Measurements from ENCODE around the gene MRPS30. TPM values are rescaled to one million over a fixed set of nuclear protein-coding genes. Genes with fewer than 3 reads are reported as not detected.

Gene MRPS30
- polyA plus RNA-seq, 1 donor (not counting 4 experiments of a cell fraction or from before 2014, with no cell fraction given): 62.1 TPM

DNA sequence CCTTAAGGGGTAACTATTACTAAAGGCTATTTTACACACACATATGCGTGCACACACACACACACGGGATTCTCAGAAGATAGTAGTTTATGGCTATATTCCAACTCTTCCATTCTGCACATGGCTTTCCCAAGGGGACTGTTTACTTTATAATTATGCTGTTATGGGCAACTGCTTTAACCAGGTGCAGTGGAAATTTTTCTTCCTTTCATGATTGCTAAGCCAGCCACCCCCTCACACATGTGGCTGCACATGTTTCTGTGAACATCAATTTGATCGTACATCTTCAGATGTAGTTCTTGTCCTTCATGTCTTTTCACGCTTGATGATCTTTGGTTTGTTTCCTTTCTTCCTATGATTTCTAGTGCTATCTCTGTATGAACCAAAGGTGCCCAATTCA, 37.0 kb downstream of the MRPS30 start:
- no peaks in the 10 kb centered on the region for H3K36me3 ChIP-seq (ENCODE audit: control insufficient read depth in 2 of 2, extremely low read depth in 1 of 2, insufficient read depth in 2 of 2, low read length in 2 of 2)
- H3K9me3 ChIP-seq (ENCODE audit: control insufficient read depth, low read depth, low read length): no peaks in the 10 kb centered on the region
- H3K27me3 ChIP-seq (ENCODE audit: control insufficient read depth, extremely low read depth, insufficient read depth, low read length): no peaks in the 10 kb centered on the region
- H3K9ac ChIP-seq (ENCODE audit: control insufficient read depth, extremely low read depth, insufficient read depth, low read length): no peak overlapping the region
- dilution Hi-C loops (cut with MboI; ENCODE audit: extremely low pct_ligation_motif_present, low sequenced_read_pairs): no loop called here
- DNase-seq (ENCODE audit: low read depth, low spot score) (no peak), FAIRE-seq (no peak)
- H4K20me1 ChIP-seq (ENCODE audit: control insufficient read depth, extremely low read depth, insufficient read depth, low read length): no peaks in the 10 kb centered on the region
- no peak overlapping the region for H3K27ac ChIP-seq (ENCODE audit: control insufficient read depth, insufficient read depth, low read length)
- no peak for TF ChIP-seq EZH2 (IDR thresholded peaks at IDR 0.05; ENCODE audit: low read length)
- TF ChIP-seq, protein P1, sequence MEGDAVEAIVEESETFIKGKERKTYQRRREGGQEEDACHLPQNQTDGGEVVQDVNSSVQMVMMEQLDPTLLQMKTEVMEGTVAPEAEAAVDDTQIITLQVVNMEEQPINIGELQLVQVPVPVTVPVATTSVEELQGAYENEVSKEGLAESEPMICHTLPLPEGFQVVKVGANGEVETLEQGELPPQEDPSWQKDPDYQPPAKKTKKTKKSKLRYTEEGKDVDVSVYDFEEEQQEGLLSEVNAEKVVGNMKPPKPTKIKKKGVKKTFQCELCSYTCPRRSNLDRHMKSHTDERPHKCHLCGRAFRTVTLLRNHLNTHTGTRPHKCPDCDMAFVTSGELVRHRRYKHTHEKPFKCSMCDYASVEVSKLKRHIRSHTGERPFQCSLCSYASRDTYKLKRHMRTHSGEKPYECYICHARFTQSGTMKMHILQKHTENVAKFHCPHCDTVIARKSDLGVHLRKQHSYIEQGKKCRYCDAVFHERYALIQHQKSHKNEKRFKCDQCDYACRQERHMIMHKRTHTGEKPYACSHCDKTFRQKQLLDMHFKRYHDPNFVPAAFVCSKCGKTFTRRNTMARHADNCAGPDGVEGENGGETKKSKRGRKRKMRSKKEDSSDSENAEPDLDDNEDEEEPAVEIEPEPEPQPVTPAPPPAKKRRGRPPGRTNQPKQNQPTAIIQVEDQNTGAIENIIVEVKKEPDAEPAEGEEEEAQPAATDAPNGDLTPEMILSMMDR (optimal IDR thresholded peaks at IDR 0.05 in 1 of 3, IDR thresholded peaks at IDR 0.05 in 1 of 3, conservative IDR thresholded peaks at IDR 0.05 in 1 of 3; ENCODE audit: extremely low read depth in 1 of 3, insufficient read depth in 2 of 3, low read length in 3 of 3): no peak
- H3K9me1 ChIP-seq (ENCODE audit: control insufficient read depth, extremely low read depth, insufficient read depth, low read length): no peaks in the 10 kb centered on the region
- H3K4me3 ChIP-seq (ENCODE audit: control insufficient read depth in 2 of 3, extremely low read depth in 1 of 3, insufficient read depth in 2 of 3, low read depth in 1 of 3, low read length in 3 of 3): no peak overlapping the region
- no peak overlapping the region for H2AFZ ChIP-seq (ENCODE audit: control insufficient read depth, low read length)
- no peaks in the 10 kb centered on the region for H3K4me1 ChIP-seq (ENCODE audit: control insufficient read depth, extremely low read depth, insufficient read depth, low read length)
- no peak overlapping the region for H3K4me2 ChIP-seq (ENCODE audit: control insufficient read depth, extremely low read depth, insufficient read depth, low read depth, low read length)
- no peaks in the 10 kb centered on the region for H3K79me2 ChIP-seq (ENCODE audit: control insufficient read depth, insufficient read depth, low read length)

GRCh38 chr5:44847206-44847852, 38.6 kb downstream of the MRPS30 start:
- no peak overlapping the region for H2AFZ ChIP-seq (ENCODE audit: control insufficient read depth, low read length)
- H3K36me3 ChIP-seq (ENCODE audit: control insufficient read depth in 2 of 2, extremely low read depth in 1 of 2, insufficient read depth in 2 of 2, low read length in 2 of 2): no peaks in the 10 kb centered on the region
- dilution Hi-C loops (cut with MboI; ENCODE audit: extremely low pct_ligation_motif_present, low sequenced_read_pairs): no loop called here
- H3K4me2 ChIP-seq (ENCODE audit: control insufficient read depth, extremely low read depth, insufficient read depth, low read depth, low read length): no peak overlapping the region
- no peaks in the 10 kb centered on the region for H3K79me2 ChIP-seq (ENCODE audit: control insufficient read depth, insufficient read depth, low read length)
- FAIRE-seq (no peak), DNase-seq (ENCODE audit: low read depth, low spot score) (no peak)
- H3K4me3 ChIP-seq (ENCODE audit: control insufficient read depth in 2 of 3, extremely low read depth in 1 of 3, insufficient read depth in 2 of 3, low read depth in 1 of 3, low read length in 3 of 3): no peak overlapping the region
- H3K9ac ChIP-seq (ENCODE audit: control insufficient read depth, extremely low read depth, insufficient read depth, low read length): no peak overlapping the region
- H3K27me3 ChIP-seq (ENCODE audit: control insufficient read depth, extremely low read depth, insufficient read depth, low read length): no peaks in the 10 kb centered on the region
- TF ChIP-seq, protein P1 (optimal IDR thresholded peaks at IDR 0.05 in 1 of 3, IDR thresholded peaks at IDR 0.05 in 1 of 3, conservative IDR thresholded peaks at IDR 0.05 in 1 of 3; ENCODE audit: extremely low read depth in 1 of 3, insufficient read depth in 2 of 3, low read length in 3 of 3): no peak
- TF ChIP-seq EZH2 (IDR thresholded peaks at IDR 0.05; ENCODE audit: low read length): no peak
- H3K4me1 ChIP-seq (ENCODE audit: control insufficient read depth, extremely low read depth, insufficient read depth, low read length): no peaks in the 10 kb centered on the region
- H4K20me1 ChIP-seq (ENCODE audit: control insufficient read depth, extremely low read depth, insufficient read depth, low read length): no peaks in the 10 kb centered on the region
- H3K9me1 ChIP-seq (ENCODE audit: control insufficient read depth, extremely low read depth, insufficient read depth, low read length): no peaks in the 10 kb centered on the region
- H3K27ac ChIP-seq (ENCODE audit: control insufficient read depth, insufficient read depth, low read length): no peak overlapping the region
- no peaks in the 10 kb centered on the region for H3K9me3 ChIP-seq (ENCODE audit: control insufficient read depth, low read depth, low read length)

Data from keratinocyte (primary cell).